K562 (cell line): ENCODE data around the gene PSPH. TPM values are rescaled to one million over a fixed set of nuclear protein-coding genes. Genes with fewer than 3 reads are reported as not detected.

Experiments used
- COPS2 ChIP-seq: fragments of 450-650 bp; conservative IDR thresholded peaks from 2 replicates; pipeline ENCODE4 v1.6.1; 2016; ENCODE audit warnings: mild to moderate bottlenecking, moderate library complexity
- CTCF ChIP-seq, 3 experiments: IDR thresholded peaks in 2 of 3; conservative IDR thresholded peaks in 1 of 3; 2 replicates each; pipeline ENCODE4 v1.5.1; 2011 to 2012; ENCODE audit warnings: low read length in 3 of 3, mild to moderate bottlenecking in 3 of 3, control low read depth in 2 of 3, improper control_type of control experiment in 1 of 3, inconsistent platforms in 1 of 3, low read depth in 1 of 3, mixed read lengths in 1 of 3, moderate library complexity in 1 of 3; ENCODE audit not compliant: insufficient read depth in 2 of 3
- CXXC5 ChIP-seq: fragments of 250-450 bp; sonication (Bioruptor Pico); IDR thresholded peaks from 2 replicates; pipeline ENCODE4 v1.8.0; 2022; ENCODE audit warnings: inconsistent platforms, mild to moderate bottlenecking, moderate library complexity
- GATA2 ChIP-seq: sonication (generic); formaldehyde crosslinking; IDR thresholded peaks from 2 replicates; pipeline ENCODE4 v1.4.0; 2020; ENCODE audit warnings: mild to moderate bottlenecking, missing genetic modification reagents
- JUN ChIP-seq, 2 experiments: sonication (generic) in 1 of 2; formaldehyde crosslinking in 1 of 2; IDR thresholded peaks; 2 replicates each; pipeline versions ENCODE4 v1.6.1 to v1.8.0; 2012 to 2022; ENCODE audit warnings: borderline replicate concordance in 2 of 2, mild to moderate bottlenecking in 2 of 2, improper control_type of control experiment in 1 of 2, low read depth in 1 of 2, low read length in 1 of 2, missing genetic modification reagents in 1 of 2
- MITF ChIP-seq: IDR thresholded peaks from 2 replicates; pipeline ENCODE4 v1.6.1; 2014; ENCODE audit warnings: antibody characterized with exemption
- POLR2G ChIP-seq: fragments of 200-400 bp; formaldehyde crosslinking; IDR thresholded peaks from 2 replicates; pipeline ENCODE4 v1.6.1; 2017; ENCODE audit warnings: low read depth, mild to moderate bottlenecking, antibody characterized with exemption, low read length, moderate library complexity
- PYGO2 ChIP-seq: fragments of 450-650 bp; IDR thresholded peaks from 2 replicates; pipeline ENCODE4 v1.6.1; 2016; ENCODE audit warnings: mild to moderate bottlenecking, missing genetic modification characterization, moderate library complexity, missing compliant biosample characterization
- RBM25 ChIP-seq: fragments of 200-400 bp; formaldehyde crosslinking; IDR thresholded peaks from 2 replicates; pipeline ENCODE4 v1.6.1; 2018; ENCODE audit warnings: low read length, low read depth, moderate library complexity; ENCODE audit not compliant: severe bottlenecking
- ZBTB33 ChIP-seq: sonication (generic); formaldehyde crosslinking; IDR thresholded peaks from 2 replicates; pipeline ENCODE4 v1.8.1; 2023; ENCODE audit warnings: mild to moderate bottlenecking, missing genetic modification reagents
- ZC3H11A ChIP-seq: IDR thresholded peaks from 2 replicates; pipeline ENCODE4 v1.6.1; 2012; ENCODE audit warnings: low read depth, low read length, improper control_type of control experiment
- ZFPM2 ChIP-seq: fragments of 250-450 bp; sonication (Bioruptor Pico); IDR thresholded peaks from 2 replicates; pipeline ENCODE4 v1.5.1; 2022; ENCODE audit warnings: mild to moderate bottlenecking
- ZNF140 ChIP-seq: fragments of 250-450 bp; sonication (Bioruptor Pico); IDR thresholded peaks from 2 replicates; pipeline ENCODE4 v1.8.0; 2021; ENCODE audit warnings: moderate library complexity, mild to moderate bottlenecking, inconsistent platforms
- ZNF561 ChIP-seq: fragments of 450-650 bp; formaldehyde crosslinking; conservative IDR thresholded peaks from 2 replicates; pipeline ENCODE4 v1.4.0; 2020; ENCODE audit warnings: mild to moderate bottlenecking, moderate library complexity
- polyA plus RNA-seq, 8 experiments: library from polyadenylated mRNA; depleted of rRNA in 4 of 8; stranded (reverse) in 5 of 8; unstranded in 3 of 8; fragments of >200 nt; fragmentation: Nextera tagmentation in 2 of 8; fragmentation: Illumina TruSeq in 1 of 8; extraction: Ambion mirVana in 2 of 8; extraction: Trizol in 1 of 8; gene quantifications; 2 replicates each; pipeline versions ENCODE4 v1.2.1 to v1.2.3, GENCODE V29; 2011 to 2014; ENCODE audit warnings: inconsistent platforms in 1 of 8, missing spikeins in 1 of 8
- total RNA-seq, 7 experiments: library from RNA; depleted of rRNA in 6 of 7; stranded (reverse); fragments of >200 nt in 6 of 7; fragmentation: Illumina TruSeq in 2 of 7; extraction: Trizol in 2 of 7; gene quantifications; 2 replicates each; pipeline versions ENCODE4 v1.2.1 to v1.2.3, GENCODE V29; 2011 to 2021; ENCODE audit warnings: low replicate concordance in 1 of 7
- TF ChIP-seq, protein P1 (sequence below): sonication (generic); formaldehyde crosslinking; IDR thresholded peaks from 2 replicates; pipeline ENCODE4 v1.8.0; 2022; ENCODE audit warnings: missing genetic modification reagents, mild to moderate bottlenecking, borderline replicate concordance
- TF ChIP-seq, protein P2 (sequence below): sonication (generic); formaldehyde crosslinking; IDR thresholded peaks from 2 replicates; pipeline ENCODE4 v1.8.0; 2022; ENCODE audit warnings: mild to moderate bottlenecking, low read depth, missing genetic modification reagents
- TF ChIP-seq, protein P3 (sequence below): fragments of 450-650 bp; conservative IDR thresholded peaks from 2 replicates; pipeline ENCODE4 v1.6.1; 2016; ENCODE audit warnings: missing genetic modification characterization, low read depth, mild to moderate bottlenecking, missing compliant biosample characterization, moderate library complexity

The PSPH gene
- total and polyA plus RNA-seq, 9 of the 15 experiments (the other 6 are each of a cell fraction or from before 2014, with no cell fraction given): 6.3 to 46.8 (median 20.2) TPM

- no peak for TF ChIP-seq ZBTB33 (CRISPR knock-in tag)
- no peak for TF ChIP-seq ZNF140 (CRISPR knock-in tag)
- TF ChIP-seq, protein P1, sequence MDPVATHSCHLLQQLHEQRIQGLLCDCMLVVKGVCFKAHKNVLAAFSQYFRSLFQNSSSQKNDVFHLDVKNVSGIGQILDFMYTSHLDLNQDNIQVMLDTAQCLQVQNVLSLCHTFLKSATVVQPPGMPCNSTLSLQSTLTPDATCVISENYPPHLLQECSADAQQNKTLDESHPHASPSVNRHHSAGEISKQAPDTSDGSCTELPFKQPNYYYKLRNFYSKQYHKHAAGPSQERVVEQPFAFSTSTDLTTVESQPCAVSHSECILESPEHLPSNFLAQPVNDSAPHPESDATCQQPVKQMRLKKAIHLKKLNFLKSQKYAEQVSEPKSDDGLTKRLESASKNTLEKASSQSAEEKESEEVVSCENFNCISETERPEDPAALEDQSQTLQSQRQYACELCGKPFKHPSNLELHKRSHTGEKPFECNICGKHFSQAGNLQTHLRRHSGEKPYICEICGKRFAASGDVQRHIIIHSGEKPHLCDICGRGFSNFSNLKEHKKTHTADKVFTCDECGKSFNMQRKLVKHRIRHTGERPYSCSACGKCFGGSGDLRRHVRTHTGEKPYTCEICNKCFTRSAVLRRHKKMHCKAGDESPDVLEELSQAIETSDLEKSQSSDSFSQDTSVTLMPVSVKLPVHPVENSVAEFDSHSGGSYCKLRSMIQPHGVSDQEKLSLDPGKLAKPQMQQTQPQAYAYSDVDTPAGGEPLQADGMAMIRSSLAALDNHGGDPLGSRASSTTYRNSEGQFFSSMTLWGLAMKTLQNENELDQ (CRISPR knock-in tag): no peak
- TF ChIP-seq ZFPM2 (CRISPR knock-in tag): no peak
- no peak for TF ChIP-seq MITF
- no peak for TF ChIP-seq PYGO2 (tag)
- no peak for TF ChIP-seq CXXC5 (CRISPR knock-in tag)
- TF ChIP-seq ZNF561 (CRISPR knock-in tag): no peak
- peak; percentile 79 for TF ChIP-seq JUN (IDR thresholded peaks at IDR 0.05; ENCODE audit: borderline replicate concordance, low read depth, low read length)
- no peak for TF ChIP-seq JUN (CRISPR knock-in tag; IDR thresholded peaks at IDR 0.05; ENCODE audit: borderline replicate concordance)
- TF ChIP-seq, protein P2, sequence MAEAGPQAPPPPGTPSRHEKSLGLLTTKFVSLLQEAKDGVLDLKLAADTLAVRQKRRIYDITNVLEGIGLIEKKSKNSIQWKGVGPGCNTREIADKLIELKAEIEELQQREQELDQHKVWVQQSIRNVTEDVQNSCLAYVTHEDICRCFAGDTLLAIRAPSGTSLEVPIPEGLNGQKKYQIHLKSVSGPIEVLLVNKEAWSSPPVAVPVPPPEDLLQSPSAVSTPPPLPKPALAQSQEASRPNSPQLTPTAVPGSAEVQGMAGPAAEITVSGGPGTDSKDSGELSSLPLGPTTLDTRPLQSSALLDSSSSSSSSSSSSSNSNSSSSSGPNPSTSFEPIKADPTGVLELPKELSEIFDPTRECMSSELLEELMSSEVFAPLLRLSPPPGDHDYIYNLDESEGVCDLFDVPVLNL (CRISPR knock-in tag): no peak
- no peak for TF ChIP-seq RBM25
- no peak for TF ChIP-seq CTCF (IDR thresholded peaks at IDR 0.05 in 2 of 3, conservative IDR thresholded peaks at IDR 0.05 in 1 of 3; ENCODE audit: insufficient read depth in 2 of 3, low read depth in 1 of 3, low read length in 3 of 3)
- 0 out of 2 replicates have a peak, but pooled peaks have one; percentile 18 for TF ChIP-seq POLR2G
- TF ChIP-seq GATA2: no peak
- TF ChIP-seq COPS2: no peak
- TF ChIP-seq, protein P3, sequence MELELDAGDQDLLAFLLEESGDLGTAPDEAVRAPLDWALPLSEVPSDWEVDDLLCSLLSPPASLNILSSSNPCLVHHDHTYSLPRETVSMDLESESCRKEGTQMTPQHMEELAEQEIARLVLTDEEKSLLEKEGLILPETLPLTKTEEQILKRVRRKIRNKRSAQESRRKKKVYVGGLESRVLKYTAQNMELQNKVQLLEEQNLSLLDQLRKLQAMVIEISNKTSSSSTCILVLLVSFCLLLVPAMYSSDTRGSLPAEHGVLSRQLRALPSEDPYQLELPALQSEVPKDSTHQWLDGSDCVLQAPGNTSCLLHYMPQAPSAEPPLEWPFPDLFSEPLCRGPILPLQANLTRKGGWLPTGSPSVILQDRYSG: no peak
- no peak for TF ChIP-seq ZC3H11A
Observed at GRCh38 chr7:56062382-56062781, 11.1 kb upstream of the PSPH start (continued).
